Measurements from ENCODE around the gene DCAF8L2.

GRCh38 chrX:27598312-27598711, 8.2 kb downstream of the DCAF8L2 start:
- TF ChIP-seq EZH2 (IDR thresholded peaks at IDR 0.05; ENCODE audit: low read length, unreplicated experiment) (no peak), EZH2phosphoT487 (IDR thresholded peaks at IDR 0.05; ENCODE audit: borderline replicate concordance, low read length) (no peak)
